Coronary artery (tissue), 2 donors: ENCODE measurements around the gene CALM1.
A peak's percentile ranks its signal among the peaks of the same experiment; 100 is the strongest.

Source experiments
- DNase-seq: peaks from one replicate; pipeline ENCODE4 v3.0.0-alpha.2; 2017; ENCODE audit warnings: low spot score
- H3K27ac ChIP-seq, 2 donors: fragments of 200-600 bp; sonication (generic); one replicate each; pipeline ENCODE4 v1.5.1; 2016 to 2019
- H3K4me3 ChIP-seq: fragments of 200-600 bp; sonication (generic); 2 replicates; pipeline ENCODE4 v1.5.1; 2016; ENCODE audit warnings: mild to moderate bottlenecking, moderate library complexity
- TF ChIP-seq, protein P1 (sequence below): fragments of 200-600 bp; sonication (generic); IDR thresholded peaks from one replicate; pipeline ENCODE4 v1.5.1; 2019; ENCODE audit warnings: antibody characterized with exemption

Gene CALM1

DNA sequence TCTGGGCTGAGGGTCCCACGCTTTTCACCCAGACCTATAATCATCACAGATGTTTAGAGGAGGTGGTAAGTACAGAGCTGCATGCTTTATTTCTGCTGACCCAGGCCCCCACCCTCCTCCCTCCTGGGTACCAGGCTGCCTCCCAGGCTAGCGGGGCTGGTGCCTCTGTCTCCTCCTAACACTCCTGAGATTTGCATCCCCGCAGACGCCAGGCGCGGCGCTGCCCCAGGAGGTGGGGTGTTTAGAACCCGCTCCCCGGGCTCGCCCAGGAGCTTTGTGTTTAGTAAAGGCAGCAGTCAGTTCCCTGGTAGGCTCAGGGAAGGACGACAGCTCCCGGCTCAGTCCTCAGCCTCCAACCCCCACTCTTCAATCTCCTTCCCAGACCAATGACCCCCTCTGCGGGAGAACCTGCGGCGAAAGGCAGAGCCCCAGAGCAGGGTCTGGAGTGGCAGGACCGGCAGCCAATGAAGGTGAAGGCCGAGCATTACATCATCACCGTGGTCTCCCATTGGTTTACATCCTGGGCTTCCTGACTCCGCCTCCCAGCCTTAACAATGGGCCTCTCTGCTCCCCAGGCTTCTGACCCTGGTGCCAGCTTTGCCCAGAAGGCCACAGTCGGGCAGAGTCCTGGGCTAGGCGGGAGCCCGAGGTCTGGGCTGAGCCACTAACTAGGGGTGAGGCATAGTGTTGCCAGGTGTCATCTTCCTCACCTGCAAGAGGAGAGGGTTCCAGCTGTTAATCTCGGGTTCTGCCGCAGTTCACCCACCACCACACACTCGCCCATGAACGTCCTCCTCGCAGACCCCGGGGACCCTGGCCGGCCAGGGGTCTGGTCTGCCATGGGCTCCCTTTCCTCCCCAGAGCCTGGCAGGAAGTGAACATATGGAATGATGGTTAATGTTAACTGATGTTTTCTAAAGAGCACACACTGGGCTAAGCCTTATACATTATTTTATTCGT lies 57.5 kb downstream of the CALM1 start:
- TF ChIP-seq, protein P1, sequence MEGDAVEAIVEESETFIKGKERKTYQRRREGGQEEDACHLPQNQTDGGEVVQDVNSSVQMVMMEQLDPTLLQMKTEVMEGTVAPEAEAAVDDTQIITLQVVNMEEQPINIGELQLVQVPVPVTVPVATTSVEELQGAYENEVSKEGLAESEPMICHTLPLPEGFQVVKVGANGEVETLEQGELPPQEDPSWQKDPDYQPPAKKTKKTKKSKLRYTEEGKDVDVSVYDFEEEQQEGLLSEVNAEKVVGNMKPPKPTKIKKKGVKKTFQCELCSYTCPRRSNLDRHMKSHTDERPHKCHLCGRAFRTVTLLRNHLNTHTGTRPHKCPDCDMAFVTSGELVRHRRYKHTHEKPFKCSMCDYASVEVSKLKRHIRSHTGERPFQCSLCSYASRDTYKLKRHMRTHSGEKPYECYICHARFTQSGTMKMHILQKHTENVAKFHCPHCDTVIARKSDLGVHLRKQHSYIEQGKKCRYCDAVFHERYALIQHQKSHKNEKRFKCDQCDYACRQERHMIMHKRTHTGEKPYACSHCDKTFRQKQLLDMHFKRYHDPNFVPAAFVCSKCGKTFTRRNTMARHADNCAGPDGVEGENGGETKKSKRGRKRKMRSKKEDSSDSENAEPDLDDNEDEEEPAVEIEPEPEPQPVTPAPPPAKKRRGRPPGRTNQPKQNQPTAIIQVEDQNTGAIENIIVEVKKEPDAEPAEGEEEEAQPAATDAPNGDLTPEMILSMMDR: no peak
- peak overlapping the region; percentile 55 for H3K4me3 ChIP-seq
- H3K27ac ChIP-seq: no peak overlapping the region
- DNase-seq: no peak

DNA sequence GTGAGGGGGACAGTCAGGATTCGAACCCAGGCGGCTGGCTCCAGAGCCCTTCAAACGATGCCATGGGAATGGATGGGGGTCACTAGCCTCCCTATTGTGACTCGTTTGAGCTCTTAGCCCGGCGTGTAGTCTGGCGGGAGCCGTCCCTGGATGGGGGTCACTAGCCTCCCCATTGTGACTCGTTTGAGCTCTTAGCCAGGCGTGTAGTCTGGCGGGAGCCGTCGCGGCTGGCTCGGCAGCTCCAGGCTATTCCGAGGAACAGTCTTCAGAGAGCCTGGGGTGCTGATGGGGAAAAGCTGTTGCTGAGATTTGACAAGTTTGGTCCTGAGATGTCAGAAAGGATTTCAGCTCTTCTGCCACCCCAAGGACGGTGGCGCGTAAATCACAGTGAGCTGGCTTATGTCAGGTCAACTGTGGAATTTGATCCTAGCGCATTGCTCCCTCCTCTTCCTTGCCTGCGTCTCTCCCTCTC lies 58.3 kb downstream of the CALM1 start:
- TF ChIP-seq, protein P1: no peak
- H3K27ac ChIP-seq: no peak overlapping the region
- no peak for DNase-seq
- H3K4me3 ChIP-seq: no peak overlapping the region

DNA sequence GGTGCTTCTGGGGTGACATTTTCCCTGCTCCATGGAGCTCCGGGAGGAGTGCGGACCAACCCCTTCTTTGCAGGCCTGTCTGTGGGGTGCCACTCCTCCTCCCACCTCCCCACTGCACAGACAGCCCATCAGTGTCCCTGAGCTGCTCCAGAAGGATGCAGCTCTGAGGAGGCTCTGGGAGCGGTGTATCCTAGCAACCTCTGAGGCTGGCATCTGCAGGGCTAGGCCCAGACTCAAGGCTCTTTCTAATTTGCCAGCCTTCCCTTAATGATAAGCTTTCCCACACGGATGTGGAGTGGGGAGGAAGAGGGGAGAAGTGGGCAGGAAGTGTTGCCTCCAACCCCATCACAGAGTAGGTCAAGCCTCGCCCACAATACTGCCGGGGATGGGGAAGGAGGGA lies 59.7 kb downstream of the CALM1 start:
- TF ChIP-seq, protein P1: no peak
- no peak overlapping the region for H3K27ac ChIP-seq
- H3K4me3 ChIP-seq: no peak overlapping the region
- no peak for DNase-seq

DNA sequence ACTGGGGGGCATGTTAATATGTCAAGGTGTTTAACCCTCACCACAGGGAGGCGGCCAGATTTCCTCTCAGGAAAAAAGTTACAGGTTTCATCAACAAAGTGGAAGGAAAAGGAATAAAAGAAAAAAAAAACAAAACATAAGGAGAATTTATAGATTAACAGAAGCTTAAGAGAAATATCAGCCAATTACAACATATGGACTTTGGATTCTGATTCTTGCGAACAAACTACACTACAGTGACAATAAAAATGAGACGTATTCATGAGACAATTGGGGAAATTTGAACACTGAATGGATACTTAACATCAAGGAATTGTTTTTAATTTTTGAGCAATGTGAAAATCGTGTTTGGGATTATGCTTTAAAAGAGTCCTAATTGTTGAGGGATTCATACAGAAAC lies 60.4 kb downstream of the CALM1 start:
- Histone ChIP-seq H3K4me3 (no peak overlapping the region), H3K27ac (no peak overlapping the region)
- TF ChIP-seq, protein P1: no peak
- no peak for DNase-seq
